HEK293 (cell line): Measurements from ENCODE around the gene GPX3.

Source experiments
- BCL11A ChIP-seq: fragments of 450-650 bp; formaldehyde crosslinking; IDR thresholded peaks from 2 replicates; pipeline ENCODE4 v1.5.1; 2016; ENCODE audit warnings: low read depth, missing biosample characterization, missing genetic modification characterization
- CTCF ChIP-seq: fragments of 450-650 bp; formaldehyde crosslinking; IDR thresholded peaks from 2 replicates; pipeline ENCODE4 v1.5.1; 2016; ENCODE audit warnings: missing biosample characterization, missing genetic modification characterization
- ELK4 ChIP-seq: IDR thresholded peaks from 2 replicates; pipeline ENCODE4 v1.6.1; 2011; ENCODE audit warnings: mild to moderate bottlenecking, low read depth, low read length, borderline replicate concordance
- OVOL3 ChIP-seq: fragments of 450-650 bp; formaldehyde crosslinking; IDR thresholded peaks from 2 replicates; pipeline ENCODE4 v1.5.1; 2016; ENCODE audit warnings: missing biosample characterization, missing genetic modification characterization
- TCF7L2 ChIP-seq: IDR thresholded peaks from 2 replicates; pipeline ENCODE4 v1.6.1; 2011; ENCODE audit warnings: low read depth, mild to moderate bottlenecking, inconsistent platforms, low read length, moderate library complexity, borderline replicate concordance
- ZBTB1 ChIP-seq: fragments of 450-650 bp; formaldehyde crosslinking; IDR thresholded peaks from 2 replicates; pipeline ENCODE4 v1.5.1; 2016; ENCODE audit warnings: missing biosample characterization, missing genetic modification characterization
- ZBTB11 ChIP-seq: fragments of 450-650 bp; formaldehyde crosslinking; conservative IDR thresholded peaks from 2 replicates; pipeline ENCODE4 v1.5.1; 2016; ENCODE audit warnings: low read depth, missing biosample characterization, missing genetic modification characterization
- ZFP3 ChIP-seq: fragments of 450-650 bp; formaldehyde crosslinking; IDR thresholded peaks from 2 replicates; pipeline ENCODE4 v1.5.1; 2016; ENCODE audit warnings: low read depth, missing biosample characterization, missing genetic modification characterization
- ZNF26 ChIP-seq: fragments of 450-650 bp; formaldehyde crosslinking; IDR thresholded peaks from 2 replicates; pipeline ENCODE4 v1.5.1; 2016; ENCODE audit warnings: missing biosample characterization, missing genetic modification characterization
- ZNF311 ChIP-seq: fragments of 450-650 bp; formaldehyde crosslinking; IDR thresholded peaks from 2 replicates; pipeline ENCODE4 v1.5.1; 2017; ENCODE audit warnings: missing biosample characterization, missing genetic modification characterization, borderline replicate concordance
- ZNF394 ChIP-seq: fragments of 450-650 bp; formaldehyde crosslinking; IDR thresholded peaks from 2 replicates; pipeline ENCODE4 v1.5.1; 2016; ENCODE audit warnings: missing biosample characterization, missing genetic modification characterization, mild to moderate bottlenecking, moderate library complexity, borderline replicate concordance
- ZNF473 ChIP-seq: fragments of 450-650 bp; formaldehyde crosslinking; IDR thresholded peaks from 2 replicates; pipeline ENCODE4 v1.5.1; 2017; ENCODE audit warnings: missing biosample characterization, missing genetic modification characterization
- ZNF501 ChIP-seq: fragments of 450-650 bp; formaldehyde crosslinking; IDR thresholded peaks from 2 replicates; pipeline ENCODE4 v1.5.1; 2016; ENCODE audit warnings: missing biosample characterization, missing genetic modification characterization
- ZNF670 ChIP-seq: fragments of 450-650 bp; formaldehyde crosslinking; IDR thresholded peaks from 2 replicates; pipeline ENCODE4 v1.5.1; 2016; ENCODE audit warnings: missing biosample characterization, missing genetic modification characterization, low read depth

- TF ChIP-seq CTCF (tag by site-specific recombination) (no peak), TCF7L2 (no peak), OVOL3 (no peak), ZNF670 (tag by site-specific recombination) (no peak), ELK4 (no peak), ZBTB1 (no peak), ZBTB11 (tag by site-specific recombination) (no peak), ZNF394 (no peak), ZFP3 (no peak), ZNF26 (tag by site-specific recombination) (no peak), ZNF501 (tag by site-specific recombination) (no peak), ZNF473 (tag by site-specific recombination) (no peak), ZNF311 (tag by site-specific recombination) (no peak), BCL11A (tag by site-specific recombination) (no peak)
Observed at GRCh38 chr5:151005950-151006576, 14.3 kb upstream of the GPX3 start.
